Smooth muscle cell of the brain vasculature (primary cell): ENCODE results near the gene PYDC1.
"Not testable (repeated sequence)": the region's sequence is repeated elsewhere in the genome, so short reads cannot be mapped to it uniquely, and the experiment has no call there.

Experiments
- DNase-seq: peaks from one replicate; pipeline ENCODE4 v3.0.0-alpha.2; 2012; ENCODE audit warnings: low read depth, low spot score

Gene PYDC1

GRCh38 chr16:31179747-31180459 is 37.0 kb downstream of the PYDC1 start, which contains the start of gene FUS:
FUS (plus strand) TSS chr16:31180139; CDS start chr16:31180215, 76 bp downstream.
- peak; percentile 83 for DNase-seq

DNA sequence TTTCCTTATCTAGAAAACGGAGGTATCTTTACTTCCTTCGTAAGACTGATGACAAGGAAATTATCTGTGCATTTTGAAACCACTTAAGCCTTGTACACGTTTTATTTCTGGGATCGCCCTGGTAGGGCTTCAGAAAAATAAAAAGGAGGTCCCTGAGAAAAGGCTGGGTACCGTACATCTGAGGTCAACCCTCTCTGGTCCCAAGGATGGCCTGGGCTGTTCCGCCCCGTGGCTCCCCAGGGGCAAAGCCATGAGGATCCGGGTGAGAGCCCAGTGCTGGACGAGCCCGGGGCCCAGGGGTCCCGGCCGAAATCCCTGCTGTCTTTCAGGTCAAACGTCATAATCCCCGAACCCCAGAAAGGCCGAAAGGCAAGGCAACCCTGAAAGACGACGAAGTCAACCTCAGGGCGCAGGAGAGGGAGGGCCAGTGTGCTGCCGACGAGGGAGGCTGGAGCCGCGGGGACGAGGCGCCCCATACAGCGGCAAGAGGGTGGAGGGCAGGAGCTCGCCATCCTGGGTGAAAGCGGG is 37.7 kb downstream of the PYDC1 start:
- no peak for DNase-seq

- DNase-seq: no peak
Measured at GRCh38 chr16:31177136-31177535, 39.8 kb downstream of the PYDC1 start.

DNA sequence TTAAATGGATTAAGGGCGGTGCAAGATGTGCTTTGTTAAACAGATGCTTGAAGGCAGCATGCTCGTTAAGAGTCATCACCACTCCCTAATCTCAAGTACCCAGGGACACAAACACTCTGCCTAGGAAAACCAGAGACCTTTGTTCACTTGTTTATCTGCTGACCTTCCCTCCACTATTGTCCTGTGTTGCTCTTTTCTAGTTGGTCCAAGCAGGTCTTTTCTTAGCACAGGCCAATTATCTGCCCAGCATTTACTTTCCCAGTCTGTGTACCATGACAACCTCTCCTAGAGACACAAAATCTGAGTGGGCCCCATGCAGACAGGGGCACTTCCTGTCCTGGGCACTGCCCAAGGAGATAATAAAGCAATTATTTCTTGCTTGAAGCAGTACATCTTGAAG is 46.9 kb downstream of the PYDC1 start:
- DNase-seq: not testable (repeated sequence)

DNA sequence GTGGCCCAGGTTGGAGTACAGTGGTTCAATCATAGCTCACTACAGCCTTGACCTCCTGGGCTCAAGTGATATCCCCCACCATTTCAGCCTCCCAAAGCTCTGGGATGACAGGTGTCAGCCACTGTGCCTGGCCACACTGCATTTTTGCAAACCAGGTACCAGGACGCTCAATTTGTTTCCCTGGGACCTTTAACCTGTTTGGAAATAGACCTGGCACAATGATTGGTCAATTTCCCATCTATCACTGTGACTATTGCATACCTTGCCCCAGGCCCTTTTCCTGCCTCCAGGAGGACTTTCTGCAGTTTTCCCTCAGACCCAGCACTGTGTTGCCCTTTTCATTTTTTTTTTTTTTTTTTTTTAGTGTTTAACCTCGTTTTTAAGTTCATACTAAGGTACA is 48.1 kb downstream of the PYDC1 start:
- DNase-seq: no peak

GRCh38 chr16:31167315-31167714 is 49.6 kb downstream of the PYDC1 start:
- DNase-seq: no peak
